AG09319 (cell line): ENCODE data around the gene FAM193A.
"Not testable (repeated sequence)": the region's sequence is repeated elsewhere in the genome, so short reads cannot be mapped to it uniquely, and the experiment has no call there.

Source experiments
- DNase-seq: peaks from one replicate; pipeline ENCODE4 v3.0.0-alpha.2; 2010; ENCODE audit warnings: low read depth; ENCODE audit errors: extremely low read depth
- CTCF ChIP-seq: IDR thresholded peaks from 2 replicates; pipeline ENCODE4 v1.5.1; 2011; ENCODE audit warnings: low read depth, mild to moderate bottlenecking, inconsistent platforms, low read length, moderate library complexity

FAM193A gene

GRCh38 chr4:2507855-2508254 lies 28.6 kb upstream of the FAM193A start:
- no peak for TF ChIP-seq CTCF
- DNase-seq = no peak

- no peak for TF ChIP-seq CTCF
- DNase-seq = no peak
These were observed 25.8 kb upstream of the FAM193A start for GRCh38 chr4:2510351-2511259.

GRCh38 chr4:2511645-2512131 lies 24.8 kb upstream of the FAM193A start:
- DNase-seq = no peak
- TF ChIP-seq CTCF = no peak

DNA sequence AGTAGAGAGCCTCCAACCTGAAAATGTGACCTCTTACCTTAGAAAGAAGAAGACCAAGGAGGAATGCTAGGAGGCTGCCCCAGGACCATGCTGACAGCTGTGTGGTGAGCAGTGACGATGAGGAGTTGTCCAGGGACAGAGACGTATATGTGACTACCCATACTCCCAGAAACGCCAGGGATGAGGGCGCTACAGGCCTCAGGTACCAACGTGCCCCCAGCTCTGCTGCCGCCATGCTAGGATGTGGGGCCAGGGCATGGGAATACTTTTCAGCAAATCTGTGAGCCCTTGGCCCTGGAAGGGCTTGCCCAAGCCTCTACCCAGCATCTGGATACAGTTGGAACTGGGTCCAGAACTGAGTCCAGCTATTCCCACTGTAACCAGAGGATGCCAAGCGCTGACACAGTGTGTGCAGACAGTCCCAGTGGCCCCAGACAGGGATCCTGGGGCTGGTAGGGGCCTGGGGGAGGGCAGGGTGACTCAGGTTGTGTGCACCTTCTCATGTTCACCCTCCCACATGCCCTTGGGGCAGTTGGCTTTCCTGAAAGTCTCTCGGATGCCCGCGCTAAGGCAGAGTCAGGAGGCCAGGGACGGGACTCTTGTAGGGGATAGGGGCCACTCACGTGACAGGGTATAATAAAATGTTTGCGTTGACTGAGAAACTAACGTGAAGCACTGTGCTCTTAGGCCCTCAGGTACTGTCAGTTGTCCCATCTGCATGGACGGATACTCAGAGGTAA lies 23.9 kb upstream of the FAM193A start:
- DNase-seq = no peak
- TF ChIP-seq CTCF = no peak

- DNase-seq = not testable (repeated sequence)
These were observed 22.3 kb upstream of the FAM193A start for GRCh38 chr4:2514193-2514592.

DNA sequence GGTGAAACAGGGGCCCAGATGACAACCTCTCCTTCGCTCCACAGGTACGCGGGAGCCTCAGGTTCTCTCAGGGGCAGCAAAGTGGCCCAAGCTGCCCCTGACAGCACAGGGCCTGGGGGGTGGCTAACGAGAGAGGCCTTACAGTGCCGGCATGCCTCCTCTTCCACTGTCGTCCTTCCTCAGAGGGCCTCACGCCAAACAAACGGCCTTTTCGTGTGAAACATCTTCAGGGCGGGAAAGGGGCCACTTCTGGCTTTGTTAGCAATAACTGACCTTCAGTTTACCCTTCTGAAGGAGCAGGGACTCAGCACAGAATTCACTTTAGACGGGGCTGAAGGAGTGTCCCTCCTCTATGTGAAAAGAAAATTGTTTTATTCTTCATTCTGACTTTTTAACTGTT lies 21.5 kb upstream of the FAM193A start:
- DNase-seq = not testable (repeated sequence)

DNA sequence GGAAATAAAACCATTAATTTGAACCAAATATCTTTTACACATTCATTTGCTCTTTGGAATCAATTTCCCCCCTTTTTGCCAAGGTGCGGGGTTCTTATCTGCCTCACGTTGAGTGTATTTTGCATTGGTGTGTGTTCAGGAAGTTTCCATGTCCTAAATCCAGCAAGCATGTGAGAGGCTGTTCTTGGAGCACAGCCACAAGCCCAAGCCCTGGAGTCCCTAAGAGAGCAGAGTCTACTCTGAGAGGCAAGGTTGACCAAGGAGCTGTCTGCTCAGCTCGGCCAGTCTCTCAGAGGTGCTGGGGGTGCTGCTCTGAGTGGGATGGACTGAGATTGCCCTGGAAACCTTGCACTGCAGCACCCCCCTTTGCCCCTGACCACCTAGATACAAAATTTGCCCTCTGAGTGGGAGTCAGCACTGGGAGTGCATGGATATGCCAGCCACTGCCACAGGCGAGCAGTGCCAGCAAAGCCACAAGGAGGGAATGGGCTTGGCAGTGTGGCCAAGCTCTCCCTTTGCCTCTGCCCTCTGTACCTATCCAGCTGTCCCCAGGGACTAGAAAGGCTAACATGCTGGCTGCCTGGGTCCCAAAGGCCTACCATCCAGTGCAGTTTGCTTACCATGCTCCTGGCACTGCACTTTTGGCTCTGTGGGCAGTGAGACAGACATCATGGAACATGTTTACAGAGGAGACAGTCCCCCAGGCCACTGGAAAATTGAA lies 20.5 kb upstream of the FAM193A start:
- no peak for TF ChIP-seq CTCF
- DNase-seq = no peak

- no peak for TF ChIP-seq CTCF
- no peak for DNase-seq
These were observed 19.8 kb upstream of the FAM193A start for GRCh38 chr4:2516635-2517034.
